ENCODE measurements around the gene COMMD9. TPM values are rescaled to one million over a fixed set of nuclear protein-coding genes. Genes with fewer than 3 reads are reported as not detected.
"Not testable (repeated sequence)": the region's sequence is repeated elsewhere in the genome, so short reads cannot be mapped to it uniquely, and the experiment has no call there.

The COMMD9 gene
- 10 to 100 TPM; 38.1 to 42.2 TPM for total RNA-seq
- long read RNA-seq, transcript COMMD9-201 (6 exons, 2,954 nt): major isoform, 37 of 44 reads
- long read RNA-seq, partial matches to known transcripts: 0 of 44 reads
- long read RNA-seq, other reads (novel, unspliced or antisense): 7 of 44 reads

DNA sequence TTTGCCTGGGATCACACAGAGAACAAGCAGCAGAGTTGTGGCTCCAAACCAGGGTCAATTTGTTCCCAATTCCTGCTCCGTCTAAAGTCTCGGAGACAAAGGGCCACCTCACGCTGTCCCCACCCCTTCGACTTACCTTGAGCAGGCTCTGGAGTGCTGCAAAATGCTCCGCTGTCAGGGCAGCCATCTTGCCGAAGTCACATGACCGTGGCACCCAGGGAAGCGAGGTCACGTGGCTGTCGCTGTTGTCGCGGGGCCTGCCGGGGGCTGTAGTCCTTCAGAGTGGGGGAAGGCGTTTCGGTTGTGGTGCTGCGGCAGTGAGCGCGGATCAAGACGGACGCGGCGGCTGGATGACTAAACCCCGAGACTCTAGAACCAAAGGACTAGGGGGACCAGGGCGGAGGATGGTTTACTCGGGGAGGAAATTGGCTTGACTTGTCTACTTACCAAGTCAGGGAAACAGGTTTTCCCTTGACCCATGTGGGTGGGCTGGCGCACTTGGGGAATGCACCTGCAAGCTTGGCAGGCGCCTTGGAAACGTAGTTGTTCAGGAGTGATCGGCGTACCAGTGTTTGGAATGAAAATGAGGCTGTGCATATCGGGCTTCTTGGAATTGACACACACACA lies at the start of gene COMMD9:
TSS of gene COMMD9 (minus strand) at position 199 of the 627 bp plus-strand sequence. CDS start at position 187, 12 bp downstream.
- intact Hi-C loops (cut with DNase I, micrococcal nuclease): no loop called here
- DNase-seq: peak; percentile 95 to 96
- peak; percentile 98 for ATAC-seq

DNA sequence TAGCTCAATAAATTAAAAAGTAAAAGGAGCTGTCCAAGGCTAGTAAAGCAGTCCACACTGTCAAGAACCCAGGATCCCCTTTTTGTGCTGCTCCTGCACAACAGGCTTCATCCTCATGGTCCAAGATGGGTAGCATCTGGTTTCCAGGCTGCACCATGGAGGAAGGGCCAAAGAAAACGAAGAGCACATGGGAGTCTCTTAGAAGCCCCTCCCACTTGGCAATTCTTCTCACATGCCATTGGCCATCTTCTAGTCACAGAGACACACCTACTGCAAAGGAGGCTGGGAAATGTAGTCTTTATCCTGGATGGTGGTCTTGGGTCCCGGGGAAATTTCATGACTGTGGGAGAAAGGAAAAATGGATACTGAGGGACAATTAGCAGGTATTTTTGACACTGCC lies 44.7 kb upstream of the COMMD9 start:
- ATAC-seq: peak; percentile 58
- intact Hi-C loops (cut with DNase I, micrococcal nuclease): no loop called here

DNA sequence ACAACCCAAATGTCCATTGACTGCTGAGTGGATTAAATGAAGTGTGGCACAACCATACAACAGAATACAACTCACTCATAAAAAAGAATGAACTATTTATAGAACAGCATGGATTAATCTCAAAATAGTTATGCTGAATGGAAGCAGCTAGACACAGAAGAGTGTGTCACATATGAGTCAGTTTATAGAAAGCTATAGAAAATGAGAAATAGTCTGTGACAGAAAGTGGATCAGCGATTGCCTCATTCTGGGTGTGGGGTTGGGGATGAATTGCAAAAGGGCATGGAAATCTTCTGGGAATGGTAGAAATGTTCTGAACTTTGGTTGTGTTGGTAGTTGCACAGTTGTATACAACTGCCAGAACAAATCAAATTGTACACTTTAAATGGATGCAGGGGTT lies 44.2 kb upstream of the COMMD9 start:
- DNase-seq (no peak), ATAC-seq (peak; percentile 61)
- intact Hi-C loops (cut with DNase I, micrococcal nuclease): no loop called here

More for the DNA sequence above, 44.7 kb upstream of the COMMD9 start:
- DNase-seq: no peak

DNA sequence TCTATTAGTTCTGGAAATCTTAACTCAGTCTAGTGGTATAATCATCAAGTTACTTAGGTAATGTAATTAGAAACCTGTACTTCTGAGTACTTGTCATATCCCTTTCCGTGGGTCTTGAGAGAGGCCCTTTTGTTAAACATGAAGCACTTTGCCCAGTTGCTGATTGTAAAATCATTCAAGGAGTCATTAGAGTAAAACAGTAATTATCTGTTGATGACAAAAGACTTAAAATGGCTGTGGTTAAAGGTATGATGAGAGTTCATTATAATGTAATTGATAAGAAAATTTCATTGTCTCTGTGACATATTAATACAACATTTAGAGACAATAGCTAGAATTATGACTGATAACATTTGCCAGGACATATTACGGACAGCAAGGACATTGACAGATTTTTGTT lies 41.2 kb upstream of the COMMD9 start:
- DNase-seq: no peak
- intact Hi-C loops (cut with DNase I, micrococcal nuclease): no loop called here
- ATAC-seq: no peak

DNA sequence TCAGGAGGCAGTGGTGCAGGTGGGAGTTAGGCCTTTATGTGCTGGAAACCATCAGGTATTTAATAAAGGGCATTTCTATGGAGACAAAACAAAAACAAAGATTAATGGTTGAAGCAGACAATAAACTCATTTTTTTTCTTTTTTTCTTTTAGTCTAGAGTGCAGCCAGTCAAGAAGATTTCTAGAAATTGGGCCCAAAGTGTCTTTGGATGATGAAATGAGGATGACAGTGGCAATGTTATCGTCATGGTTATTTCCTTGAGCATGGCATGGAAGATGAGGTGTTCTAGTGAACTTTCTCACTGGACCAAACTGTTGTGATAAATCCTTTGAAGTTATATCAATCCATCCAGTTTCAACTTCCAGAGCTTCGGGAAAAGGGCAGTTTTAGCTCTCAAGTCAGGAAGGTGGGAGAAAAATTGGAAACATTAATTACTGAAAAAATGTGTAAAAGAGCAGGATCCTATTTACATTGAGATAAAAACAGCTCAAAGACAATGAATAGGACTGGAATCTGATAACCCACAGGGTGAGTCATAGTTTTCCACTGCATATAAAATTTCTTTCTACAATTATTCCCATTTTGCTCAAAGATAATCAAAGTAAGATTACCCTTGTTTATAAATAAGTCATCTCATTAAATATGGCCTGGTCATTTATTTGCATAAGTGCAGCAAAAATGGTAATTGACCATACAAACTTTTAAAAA lies 39.9 kb upstream of the COMMD9 start:
- intact Hi-C loops (cut with DNase I, micrococcal nuclease): no loop called here
- no peak for ATAC-seq
- DNase-seq: no peak

DNA sequence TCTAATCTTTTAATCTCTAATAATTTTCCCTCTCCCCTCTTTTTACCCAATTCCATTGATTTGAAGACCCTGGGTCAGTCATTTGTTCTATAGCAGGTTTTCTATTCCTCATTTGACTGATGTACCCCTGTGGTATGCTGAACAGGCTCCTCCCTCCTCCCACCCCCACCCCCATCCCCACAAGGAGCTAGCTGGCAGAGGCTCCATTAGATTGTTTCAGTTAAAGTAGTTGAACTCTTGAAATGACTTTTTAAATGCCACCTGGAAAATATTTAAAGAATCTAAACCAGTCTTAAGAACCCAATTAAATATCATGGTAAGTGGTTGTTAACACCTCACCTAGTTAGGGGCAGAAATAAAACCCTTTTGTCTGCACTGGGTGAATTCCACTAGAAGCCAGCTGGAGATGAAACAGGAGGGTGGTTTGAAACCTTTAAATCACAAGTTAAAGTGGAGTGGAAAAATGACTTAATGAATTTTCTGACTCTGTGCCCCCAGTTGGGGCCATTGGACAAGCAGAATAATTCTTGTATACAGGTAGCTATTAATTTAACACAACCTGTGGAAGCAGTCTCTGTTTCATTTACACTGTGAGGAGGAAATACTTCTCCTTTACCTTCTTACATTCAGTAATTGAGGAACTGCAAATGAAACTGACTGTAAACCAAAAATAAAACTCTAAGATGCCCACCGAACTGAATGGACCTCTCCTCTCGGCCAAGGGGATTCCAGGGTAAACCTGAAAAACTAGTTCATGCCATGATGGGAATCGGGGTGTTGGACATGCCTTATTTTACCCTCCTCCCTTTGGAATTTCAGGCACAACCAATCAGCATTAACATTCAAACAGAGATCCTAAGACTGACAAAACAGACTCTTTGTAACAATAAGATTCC lies 37.5 kb upstream of the COMMD9 start:
- DNase-seq: no peak
- peak; percentile 52 for ATAC-seq
- intact Hi-C loops (cut with DNase I, micrococcal nuclease): no loop called here

DNA sequence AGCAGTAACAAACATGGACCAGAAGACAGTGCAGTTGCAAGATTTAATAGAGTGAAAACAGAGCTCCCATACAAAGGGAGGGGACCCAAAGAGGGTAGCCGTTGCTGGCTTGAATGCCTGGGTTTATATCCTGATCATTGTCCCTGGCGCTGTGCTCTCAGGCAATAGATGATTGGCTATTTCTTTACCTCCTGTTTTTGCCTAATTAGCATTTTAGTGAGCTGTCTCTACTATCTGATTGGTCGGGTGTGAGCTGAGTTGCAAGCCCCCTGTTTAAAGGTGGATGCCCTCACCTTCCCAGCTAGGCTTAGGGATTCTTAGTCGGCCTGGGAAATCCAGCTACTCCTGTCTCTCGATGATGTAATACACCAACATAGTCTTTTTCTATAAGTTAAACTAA lies 36.2 kb upstream of the COMMD9 start:
- intact Hi-C loops (cut with DNase I, micrococcal nuclease); DNase-seq; ATAC-seq: not testable (repeated sequence)

DNA sequence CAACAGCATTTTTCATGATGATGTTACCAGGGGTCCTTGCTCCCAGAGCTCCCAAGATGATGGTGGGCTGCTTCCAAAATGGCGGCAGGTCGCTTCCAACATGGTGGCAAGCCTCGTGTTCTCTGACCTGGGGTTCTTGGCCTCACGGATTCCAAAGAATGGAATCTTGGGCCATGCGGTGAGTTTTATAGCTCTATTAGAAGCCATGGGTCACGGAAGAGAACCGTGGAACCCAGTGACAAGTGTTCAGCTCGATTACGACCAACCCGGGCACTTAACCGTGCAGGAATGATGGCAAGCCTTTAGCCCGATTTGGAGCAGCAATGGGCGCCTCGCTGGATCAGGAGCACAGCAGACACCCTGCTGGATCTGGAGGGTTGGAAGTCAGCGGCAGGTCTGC lies 35.7 kb upstream of the COMMD9 start:
- intact Hi-C loops (cut with DNase I, micrococcal nuclease); ATAC-seq; DNase-seq: not testable (repeated sequence)

DNA sequence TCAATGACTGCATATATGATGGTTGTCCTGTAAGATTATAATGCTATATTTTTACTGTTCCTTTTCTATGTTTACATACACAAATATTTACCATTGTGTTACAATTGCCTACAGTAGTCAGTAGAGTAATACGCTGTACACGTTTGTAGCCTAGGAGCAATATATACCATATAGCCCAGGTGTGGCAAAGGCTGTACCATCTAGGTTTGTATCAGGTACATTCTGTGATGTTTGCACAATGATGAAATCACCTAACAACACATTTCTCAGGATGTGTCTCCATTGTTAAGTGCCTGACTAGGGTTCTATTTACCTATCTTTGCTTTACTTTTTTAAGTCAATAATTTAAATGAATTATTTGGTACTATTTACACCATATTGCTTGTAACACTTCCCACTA lies 28.8 kb upstream of the COMMD9 start:
- intact Hi-C loops (cut with DNase I, micrococcal nuclease): no loop called here
- no peak for DNase-seq
- peak; percentile 84 for ATAC-seq

DNA sequence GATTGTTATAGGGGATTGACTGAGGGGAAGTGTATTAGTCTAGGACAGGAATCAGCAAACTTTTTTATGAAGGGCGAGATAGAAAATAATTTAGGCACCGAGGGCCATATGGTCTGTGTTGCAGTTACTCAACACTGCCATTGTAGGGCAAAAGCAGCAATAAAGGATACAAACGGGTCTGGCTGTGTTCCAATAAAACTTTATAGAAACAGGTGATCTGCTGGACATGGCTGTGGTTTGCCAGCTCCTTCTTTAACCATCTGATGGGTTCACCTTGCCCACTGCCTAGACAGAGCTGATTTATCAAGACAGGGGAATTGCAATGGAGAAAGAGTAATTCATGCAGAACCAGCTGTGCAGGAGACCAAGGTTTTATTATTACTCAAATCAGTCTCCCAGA lies 26.8 kb upstream of the COMMD9 start:
- intact Hi-C loops (cut with DNase I, micrococcal nuclease): no loop called here
- ATAC-seq (peak; percentile 57), DNase-seq (no peak)

DNA sequence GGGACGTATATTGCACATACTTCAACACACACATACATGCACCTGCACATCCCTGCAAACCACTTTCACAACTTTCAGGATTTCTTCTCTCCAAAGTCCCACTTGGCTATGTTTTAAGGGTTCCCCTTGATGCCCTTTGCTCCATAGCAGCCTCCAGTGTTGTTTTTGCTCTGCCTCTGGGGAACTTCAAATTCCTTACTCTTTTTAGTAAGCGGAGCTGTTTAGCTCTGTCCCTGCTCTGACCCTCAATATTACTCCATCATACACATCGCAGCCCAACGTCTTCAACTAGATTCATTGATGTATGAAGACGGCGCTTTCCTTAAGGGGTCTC lies 25.2 kb upstream of the COMMD9 start:
- no peak for DNase-seq
- intact Hi-C loops (cut with DNase I, micrococcal nuclease): no loop called here
- ATAC-seq: no peak

DNA sequence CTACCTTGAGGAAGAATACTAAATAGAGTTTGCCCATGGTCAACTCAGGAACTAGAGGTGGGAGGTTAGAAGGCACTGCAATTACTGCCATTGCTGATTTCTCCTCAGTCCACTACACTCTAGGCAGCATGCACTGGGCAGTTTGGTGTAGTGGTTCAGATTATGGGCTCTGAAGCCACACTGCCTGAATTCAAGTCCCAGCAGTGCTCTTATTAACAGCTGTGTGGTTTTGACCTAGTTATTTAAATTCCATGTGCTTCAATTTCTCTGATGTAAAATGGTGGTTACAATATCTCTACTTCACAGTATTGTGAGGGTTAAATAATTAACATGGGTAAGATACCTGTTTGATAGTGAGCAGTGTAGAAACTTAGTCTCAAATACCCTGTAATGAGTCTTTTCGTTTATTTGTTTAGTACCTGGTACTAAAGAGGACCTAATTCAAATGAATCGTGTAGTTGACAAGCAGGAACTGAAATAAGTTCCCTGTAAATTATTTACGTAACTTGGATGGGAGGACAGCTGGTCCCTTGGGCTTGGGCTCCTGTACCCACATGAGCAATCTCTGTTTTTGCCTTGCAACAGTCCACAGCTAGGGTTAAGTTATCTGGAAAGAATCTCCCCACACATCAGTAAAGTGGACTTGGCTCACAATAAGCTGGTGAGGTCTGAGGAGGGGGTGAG lies 24.7 kb upstream of the COMMD9 start:
- intact Hi-C loops (cut with DNase I, micrococcal nuclease): no loop called here
- DNase-seq (no peak), ATAC-seq (peak; percentile 35)

DNA sequence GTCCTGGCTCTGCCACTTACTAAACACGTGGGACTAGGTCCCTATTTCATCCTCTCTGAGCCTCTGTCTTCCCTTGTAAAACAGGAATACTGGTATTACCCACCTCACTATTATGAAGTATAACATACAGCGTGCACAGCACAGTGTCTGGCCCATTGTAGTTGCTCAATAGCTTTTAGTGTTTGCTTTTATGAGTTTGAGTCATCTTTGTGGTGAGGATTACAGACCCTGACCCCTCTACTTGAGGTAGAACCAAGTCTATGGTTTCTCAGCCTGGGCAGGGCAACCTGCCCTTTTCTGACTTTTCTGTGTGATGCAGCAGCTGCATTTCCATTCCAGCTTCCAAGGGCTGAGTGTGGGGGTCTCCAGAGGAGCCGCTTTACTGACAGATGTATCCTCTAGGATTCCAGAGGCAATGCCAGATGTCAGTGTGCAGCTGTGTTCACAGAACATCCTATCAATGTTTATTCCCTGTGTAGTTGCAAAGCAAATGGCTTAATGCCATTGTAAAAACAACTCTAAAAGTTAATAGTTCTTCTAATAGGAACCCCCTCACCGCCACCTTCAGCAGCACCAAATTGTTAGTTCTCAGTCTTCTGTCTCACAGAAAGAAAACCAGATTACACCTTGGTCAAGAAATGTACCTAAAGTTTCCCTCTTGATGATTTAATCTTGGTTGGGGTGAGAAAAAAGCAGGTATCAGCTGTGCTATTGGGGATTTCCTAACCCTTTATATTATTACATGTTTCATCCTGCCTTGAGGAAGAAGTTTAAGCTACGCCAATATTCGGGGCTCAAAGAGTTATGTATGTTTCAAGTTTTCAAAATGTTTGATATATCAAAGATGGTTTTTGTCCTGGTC lies 23.6 kb upstream of the COMMD9 start:
- DNase-seq (no peak), ATAC-seq (peak; percentile 45)
- intact Hi-C loops (cut with DNase I, micrococcal nuclease): no loop called here

DNA sequence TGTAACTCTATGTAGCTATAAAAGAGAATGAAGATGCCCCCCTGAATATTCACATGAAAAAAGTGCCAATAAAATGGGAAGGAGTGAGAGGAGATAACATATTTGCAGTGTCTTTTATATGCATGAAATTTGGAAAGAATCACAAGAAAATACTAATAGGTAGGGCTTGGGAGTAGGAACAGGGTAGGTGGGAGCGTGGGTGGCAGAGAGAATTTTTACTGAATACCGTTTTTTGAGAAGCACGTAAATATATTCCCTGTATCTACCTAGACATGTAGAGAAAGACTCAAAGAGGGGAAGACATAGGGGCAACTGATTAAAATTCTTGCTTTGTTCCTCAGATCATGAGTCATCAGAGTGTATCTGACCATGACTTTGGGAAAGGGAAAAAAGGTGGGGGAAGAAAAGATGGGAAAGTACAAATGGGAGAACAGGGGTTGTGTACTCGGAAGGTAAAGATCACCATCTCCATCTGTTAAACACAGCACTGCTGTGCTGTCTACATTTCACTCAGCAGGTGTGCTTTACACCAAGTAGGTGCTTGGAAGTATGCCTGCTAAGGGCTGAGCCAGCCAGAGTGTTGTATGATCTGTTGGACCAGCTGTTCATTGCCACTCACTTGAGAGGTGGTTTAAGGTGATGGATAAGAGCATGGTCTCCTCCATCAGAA lies 22.8 kb upstream of the COMMD9 start:
- no peak for ATAC-seq
- DNase-seq: no peak
- intact Hi-C loops (cut with DNase I, micrococcal nuclease): no loop called here

DNA sequence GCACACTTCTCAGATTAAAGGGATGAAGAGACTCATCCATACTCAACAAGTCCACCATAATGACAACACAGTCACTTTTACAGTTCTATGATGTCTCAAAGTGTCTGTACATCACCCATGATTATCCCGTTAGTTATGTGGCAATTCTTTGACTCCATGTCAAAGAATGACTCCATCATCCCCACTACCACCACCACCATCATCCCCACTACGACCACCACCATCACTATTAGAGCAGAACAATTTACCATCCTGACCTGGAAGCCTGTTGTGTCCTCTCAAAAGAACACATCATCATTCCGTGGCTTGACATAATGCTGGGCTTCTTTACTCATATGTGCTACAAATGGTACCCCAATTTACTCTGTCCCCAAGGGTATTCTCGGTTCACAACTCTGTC lies 20.6 kb upstream of the COMMD9 start:
- no peak for DNase-seq
- ATAC-seq: no peak
- intact Hi-C loops (cut with DNase I, micrococcal nuclease): no loop called here

DNA sequence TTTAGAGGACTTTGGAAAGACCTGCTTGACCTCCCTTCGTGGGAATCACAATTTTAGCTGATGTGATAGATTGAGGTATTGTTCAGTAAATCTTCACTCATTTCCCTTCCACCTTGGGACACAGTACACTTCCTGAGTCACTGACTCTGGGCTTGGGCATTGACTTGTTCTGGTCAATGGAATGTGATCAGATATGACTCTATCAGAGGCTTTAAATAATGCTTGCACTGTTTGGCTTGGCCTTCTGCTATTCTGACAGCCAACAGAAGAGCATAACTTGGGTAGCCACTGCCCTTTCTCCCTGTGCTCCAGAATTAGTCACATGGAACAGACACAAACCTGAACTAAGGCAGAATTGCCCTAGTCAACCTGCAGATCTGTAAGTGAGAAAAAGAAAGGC lies 19.4 kb upstream of the COMMD9 start:
- no peak for DNase-seq
- intact Hi-C loops (cut with DNase I, micrococcal nuclease): no loop called here
- ATAC-seq: no peak

DNA sequence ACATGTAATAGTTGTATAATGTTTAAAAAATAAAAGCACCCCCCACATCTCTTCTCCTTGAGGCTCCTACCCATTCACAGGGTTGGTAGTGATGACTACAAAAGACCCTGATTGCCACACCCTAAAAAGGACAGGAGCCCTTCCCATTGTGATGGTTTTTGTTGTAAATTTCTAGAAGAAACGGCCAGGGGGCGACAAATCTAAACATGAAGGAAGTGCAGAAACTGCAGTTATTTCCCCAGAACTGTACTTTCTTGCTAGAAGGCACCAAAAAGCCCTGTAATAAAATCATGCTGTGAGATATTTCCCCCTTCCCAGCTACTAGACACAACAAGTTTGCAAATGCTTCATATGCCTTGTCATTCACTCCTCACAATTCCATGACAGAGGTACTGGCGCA lies 17.7 kb upstream of the COMMD9 start:
- DNase-seq: no peak
- ATAC-seq: no peak
- intact Hi-C loops (cut with DNase I, micrococcal nuclease): no loop called here

DNA sequence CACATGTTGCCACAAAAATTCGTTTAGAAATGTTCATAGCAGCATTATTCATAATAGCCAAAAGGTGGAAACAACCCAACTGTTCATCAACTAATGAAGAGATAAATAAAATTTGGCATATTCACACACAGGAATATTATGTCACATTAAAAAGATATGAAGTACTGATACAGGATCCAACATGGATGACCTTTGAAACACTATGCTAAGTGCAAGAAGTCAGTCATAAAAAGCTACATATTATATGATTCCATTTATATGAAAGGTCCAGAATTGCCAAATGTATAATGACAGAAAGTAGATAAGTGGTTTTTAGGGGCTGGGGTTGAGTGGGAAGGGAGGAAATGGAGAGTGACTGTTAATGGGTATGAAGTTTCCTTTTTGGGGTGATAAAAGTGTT lies 15.8 kb upstream of the COMMD9 start:
- peak; percentile 62 for ATAC-seq

More for the DNA sequence above, 15.8 kb upstream of the COMMD9 start:
- intact Hi-C loops (cut with DNase I, micrococcal nuclease): no loop called here
- DNase-seq: no peak

All from left colon (tissue), 2 donors.